Kidney (tissue), 14 donors: Measurements from ENCODE around the gene LRFN5. TPM values are rescaled to one million over a fixed set of nuclear protein-coding genes. Genes with fewer than 3 reads are reported as not detected.
"Not testable (repeated sequence)": the region's sequence is repeated elsewhere in the genome, so short reads cannot be mapped to it uniquely, and the experiment has no call there.

Experiments used
- DNase-seq, 5 donors: peaks; one replicate each; pipeline ENCODE4 v3.0.0-alpha.2; 2013 to 2020
- FAIRE-seq: peaks from 2 replicates; lab custom pipeline; 2012; peaks lifted over from hg19 to GRCh38; lab: Jason Lieb, UNC
- H3K27ac ChIP-seq, 2 donors: one replicate each; pipeline ENCODE4 v1.7.0; 2013; ENCODE audit warnings: low read depth in 2 of 2, low read length in 2 of 2, inconsistent platforms in 1 of 2
- H3K27me3 ChIP-seq: one replicate; pipeline ENCODE4 v1.7.1; 2013; ENCODE audit warnings: low read length, inconsistent platforms; ENCODE audit not compliant: control insufficient read depth, insufficient read depth
- H3K36me3 ChIP-seq, 3 donors: one replicate each; pipeline versions ENCODE4 v1.7.0 to v1.7.1; 2013; ENCODE audit warnings: low read length in 3 of 3, control low read depth in 1 of 3, inconsistent platforms in 1 of 3; ENCODE audit not compliant: insufficient read depth in 3 of 3, control insufficient read depth in 2 of 3
- H3K4me1 ChIP-seq, 3 donors: one replicate each; pipeline versions ENCODE4 v1.7.0 to v1.7.1; 2013; ENCODE audit warnings: low read length in 3 of 3, inconsistent platforms in 1 of 3, low read depth in 1 of 3; ENCODE audit not compliant: control insufficient read depth in 2 of 3, insufficient read depth in 2 of 3
- H3K4me3 ChIP-seq, 3 donors: one replicate each; pipeline versions ENCODE4 v1.7.0 to v1.8.1; 2013; ENCODE audit warnings: low read length in 3 of 3, control low read depth in 1 of 3, inconsistent platforms in 1 of 3
- H3K9ac ChIP-seq, 3 donors: one replicate each; pipeline versions ENCODE4 v1.7.0 to v1.7.1; 2013; ENCODE audit warnings: low read length in 3 of 3, control low read depth in 1 of 3, inconsistent platforms in 1 of 3
- H3K9me3 ChIP-seq, 3 donors: one replicate each; pipeline versions ENCODE4 v1.7.0 to v1.7.1; 2013; ENCODE audit warnings: low read length in 3 of 3, control low read depth in 1 of 3, inconsistent platforms in 1 of 3; ENCODE audit not compliant: control insufficient read depth in 2 of 3, insufficient read depth in 1 of 3
- intact Hi-C: fragments of 100-400 bp; cut with DNase I; formaldehyde crosslinking; loops from one replicate; pipeline ENCODE4 v1.11.1; 2022
- polyA plus RNA-seq: library from polyadenylated mRNA; stranded (reverse); fragments of 350-450 nt; fragmentation: Illumina TruSeq; extraction: RNeasy Lipid Tissue Mini Kit (QIAGEN cat#74804); gene quantifications from one replicate; pipeline ENCODE4 v1.2.3, GENCODE V29; 2014; ENCODE audit warnings: low read depth, low replicate concordance; ENCODE audit not compliant: insufficient read depth
- total RNA-seq: library from RNA; stranded (reverse); fragmentation: NEBNext Ultra II Directional; extraction: Animal tissue kit (Norgen Biotek cat#: 25700); gene quantifications from one replicate; pipeline ENCODE4 v1.2.1, GENCODE V29; 2021
- TF ChIP-seq, protein P1 (sequence below): IDR thresholded peaks from 3 replicates; pipeline ENCODE4 v1.5.1; 2012; ENCODE audit warnings: mild to moderate bottlenecking, moderate library complexity, borderline replicate concordance; ENCODE audit not compliant: insufficient read depth; ENCODE audit errors: extremely low read depth
- donor health status: control.
- donor health status: control.
- donor health status: control.
- donor health status: control.
- donor health status: control.
- donor health status: DM: yes; HTN: yes; CAD: no.
- donor health status: Normal renal cell carcinoma (clear cell type).

Gene LRFN5
- total and polyA plus RNA-seq, 2 donors from 2014 or later, result 1.5 to 2.4 TPM

DNA sequence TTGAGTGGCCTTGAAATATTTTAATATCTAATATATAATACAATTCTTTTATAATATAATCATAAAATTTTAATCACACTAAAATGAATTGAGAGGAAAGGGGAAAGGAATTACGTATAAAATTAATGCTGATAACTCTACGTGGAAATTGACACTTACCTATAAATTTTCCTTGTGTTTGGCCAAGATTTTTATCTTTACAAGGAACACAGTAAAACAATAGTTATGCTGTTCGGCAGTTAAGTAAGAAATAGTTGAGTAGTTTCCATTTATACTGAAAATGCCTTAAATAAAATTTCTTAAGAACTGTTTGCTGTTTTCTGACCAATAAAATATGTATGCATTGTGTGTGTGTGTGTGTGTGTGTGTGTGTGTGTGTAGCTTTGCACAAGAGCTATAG is 294.4 kb downstream of the LRFN5 start:
- DNase-seq (no peak), FAIRE-seq (no peak)
- TF ChIP-seq, protein P1, sequence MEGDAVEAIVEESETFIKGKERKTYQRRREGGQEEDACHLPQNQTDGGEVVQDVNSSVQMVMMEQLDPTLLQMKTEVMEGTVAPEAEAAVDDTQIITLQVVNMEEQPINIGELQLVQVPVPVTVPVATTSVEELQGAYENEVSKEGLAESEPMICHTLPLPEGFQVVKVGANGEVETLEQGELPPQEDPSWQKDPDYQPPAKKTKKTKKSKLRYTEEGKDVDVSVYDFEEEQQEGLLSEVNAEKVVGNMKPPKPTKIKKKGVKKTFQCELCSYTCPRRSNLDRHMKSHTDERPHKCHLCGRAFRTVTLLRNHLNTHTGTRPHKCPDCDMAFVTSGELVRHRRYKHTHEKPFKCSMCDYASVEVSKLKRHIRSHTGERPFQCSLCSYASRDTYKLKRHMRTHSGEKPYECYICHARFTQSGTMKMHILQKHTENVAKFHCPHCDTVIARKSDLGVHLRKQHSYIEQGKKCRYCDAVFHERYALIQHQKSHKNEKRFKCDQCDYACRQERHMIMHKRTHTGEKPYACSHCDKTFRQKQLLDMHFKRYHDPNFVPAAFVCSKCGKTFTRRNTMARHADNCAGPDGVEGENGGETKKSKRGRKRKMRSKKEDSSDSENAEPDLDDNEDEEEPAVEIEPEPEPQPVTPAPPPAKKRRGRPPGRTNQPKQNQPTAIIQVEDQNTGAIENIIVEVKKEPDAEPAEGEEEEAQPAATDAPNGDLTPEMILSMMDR, result no peak
- Histone ChIP-seq H3K9ac (no peak overlapping the region), H3K27me3 (no peaks in the 10 kb centered on the region), H3K4me3 (no peak overlapping the region), H3K36me3 (no peaks in the 10 kb centered on the region), H3K27ac (no peak overlapping the region), H3K4me1 (no peaks in the 10 kb centered on the region), H3K9me3 (no peaks in the 10 kb centered on the region)
- intact Hi-C loops, result no loop called here

DNA sequence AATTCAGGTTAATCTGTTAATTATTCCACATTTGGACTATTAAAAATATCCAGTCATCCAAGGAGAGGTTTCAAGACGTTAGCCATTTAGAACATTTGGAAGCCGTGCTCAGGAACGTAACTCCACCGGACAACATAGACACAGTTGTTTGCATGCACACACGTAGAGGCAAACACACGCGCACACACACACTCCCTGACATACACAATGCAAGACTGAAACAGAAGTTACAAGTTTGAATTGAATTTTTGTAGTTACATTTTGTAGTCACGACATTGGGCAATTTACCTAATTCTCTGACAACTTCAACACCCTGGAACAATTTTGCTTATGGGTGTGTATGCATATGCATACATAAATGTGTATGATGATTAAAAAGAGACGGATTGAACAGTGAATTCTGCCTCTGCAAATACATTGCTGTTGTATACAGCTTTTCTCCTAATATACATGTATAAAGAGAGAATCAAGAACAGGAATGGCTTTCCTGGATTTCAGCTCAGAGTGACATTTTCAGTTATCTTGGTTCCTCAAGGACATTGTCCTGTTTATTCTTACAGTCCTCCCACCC is 298.8 kb downstream of the LRFN5 start:
- DNase-seq (no peak), FAIRE-seq (no peak)
- Histone ChIP-seq H3K4me1 (no peaks in the 10 kb centered on the region), H3K9ac (no peak overlapping the region), H3K27me3 (no peaks in the 10 kb centered on the region), H3K9me3 (no peaks in the 10 kb centered on the region), H3K4me3 (no peak overlapping the region), H3K36me3 (no peaks in the 10 kb centered on the region), H3K27ac (no peak overlapping the region)
- TF ChIP-seq, protein P1, result no peak
- intact Hi-C loops, result no loop called here

DNA sequence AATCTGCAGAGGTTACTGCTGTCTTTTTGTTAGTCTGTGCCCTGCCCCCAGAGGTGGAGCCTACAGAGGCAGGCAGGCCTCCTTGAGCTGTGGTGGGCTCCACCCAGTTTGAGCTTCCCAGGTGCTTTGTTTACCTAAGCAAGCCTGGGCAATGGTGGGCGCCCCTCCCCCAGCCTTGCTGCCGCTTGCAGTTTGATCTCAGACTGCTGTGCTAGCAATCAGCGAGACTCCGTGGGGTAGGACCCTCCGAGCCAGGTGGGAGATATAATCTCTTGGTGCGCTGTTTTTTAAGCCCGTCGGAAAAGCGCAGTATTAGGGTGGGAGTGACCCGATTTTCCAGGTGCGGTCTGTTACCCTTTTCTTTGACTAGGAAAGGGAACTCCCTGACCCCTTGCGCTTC is 304.5 kb downstream of the LRFN5 start:
- H3K36me3 ChIP-seq, H3K4me3 ChIP-seq, H3K27ac ChIP-seq, H3K4me1 ChIP-seq, H3K9me3 ChIP-seq, H3K27me3 ChIP-seq, DNase-seq, FAIRE-seq, intact Hi-C loops, H3K9ac ChIP-seq: not testable (repeated sequence)

DNA sequence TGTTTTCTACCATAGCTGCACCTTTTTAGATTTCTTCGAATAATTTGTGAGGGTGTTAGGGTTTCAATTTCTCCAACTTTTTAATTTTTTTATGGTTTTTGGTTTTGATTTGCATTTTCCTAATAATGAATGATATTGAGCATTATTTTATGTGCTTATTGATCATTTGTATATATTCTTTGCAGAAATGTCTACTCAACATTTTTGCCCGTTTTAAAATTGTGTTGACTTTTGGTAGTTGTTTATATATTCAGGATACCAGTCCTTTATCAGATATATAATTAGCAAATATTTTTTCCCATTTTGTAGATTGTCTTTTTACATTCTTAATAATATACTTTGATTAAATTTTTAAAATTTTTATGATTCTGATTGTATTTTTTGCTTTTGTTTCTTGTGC is 306.7 kb downstream of the LRFN5 start:
- intact Hi-C loops, result no loop called here
- H3K36me3 ChIP-seq, result no peaks in the 10 kb centered on the region
- H3K4me1 ChIP-seq, result no peaks in the 10 kb centered on the region
- TF ChIP-seq, protein P1, result no peak
- no peak overlapping the region for H3K4me3 ChIP-seq
- no peaks in the 10 kb centered on the region for H3K9me3 ChIP-seq
- FAIRE-seq, result no peak
- no peak overlapping the region for H3K9ac ChIP-seq
- no peak for DNase-seq
- no peak overlapping the region for H3K27ac ChIP-seq
- H3K27me3 ChIP-seq, result no peaks in the 10 kb centered on the region
